GM19025 (cell line): ENCODE results near the gene LIPC.

Source experiments
- ATAC-seq: cut with Tn5 transposase; IDR thresholded peaks from one replicate; pipeline ENCODE4 v1.9.1; 2021; ENCODE audit warnings: mild to moderate bottlenecking, low read depth, moderate library complexity; ENCODE audit not compliant: unreplicated experiment

Gene LIPC

GRCh38 chr15:58431221-58432149 is at the start of gene LIPC:
Gene LIPC (plus strand): TSS chr15:58431991. CDS start chr15:58432033, 42 bp downstream.
- ATAC-seq, result no peak

GRCh38 chr15:58383876-58384275 is 47.9 kb upstream of the LIPC start:
- ATAC-seq, result no peak

- no peak for ATAC-seq
These were observed 47.1 kb upstream of the LIPC start for GRCh38 chr15:58384667-58385066.

GRCh38 chr15:58386081-58386480 is 45.7 kb upstream of the LIPC start:
- ATAC-seq, result no peak

GRCh38 chr15:58386641-58387040 is 45.1 kb upstream of the LIPC start:
- ATAC-seq, result no peak

GRCh38 chr15:58387130-58387529 is 44.7 kb upstream of the LIPC start:
- no peak for ATAC-seq

GRCh38 chr15:58388211-58388610 is 43.6 kb upstream of the LIPC start:
- ATAC-seq, result no peak

- ATAC-seq, result no peak
These were observed 41.7 kb upstream of the LIPC start for GRCh38 chr15:58390118-58390517.

GRCh38 chr15:58390655-58391054 is 41.1 kb upstream of the LIPC start:
- no peak for ATAC-seq

GRCh38 chr15:58391088-58391487 is 40.7 kb upstream of the LIPC start:
- ATAC-seq, result no peak

GRCh38 chr15:58392141-58392540 is 39.6 kb upstream of the LIPC start:
- ATAC-seq, result no peak

- ATAC-seq, result no peak
These were observed 39.1 kb upstream of the LIPC start for GRCh38 chr15:58392611-58393161.

- no peak for ATAC-seq
These were observed 38.5 kb upstream of the LIPC start for GRCh38 chr15:58393241-58393662.

- ATAC-seq, result no peak
These were observed 35.6 kb upstream of the LIPC start for GRCh38 chr15:58396181-58396580.

- ATAC-seq, result no peak
These were observed 33.7 kb upstream of the LIPC start for GRCh38 chr15:58398071-58398470.

- no peak for ATAC-seq
These were observed 33.1 kb upstream of the LIPC start for GRCh38 chr15:58398643-58399042.

- no peak for ATAC-seq
These were observed 32.1 kb upstream of the LIPC start for GRCh38 chr15:58399739-58400138.

- ATAC-seq, result no peak
These were observed 30.5 kb upstream of the LIPC start for GRCh38 chr15:58401276-58401675.

- no peak for ATAC-seq
These were observed 29.7 kb upstream of the LIPC start for GRCh38 chr15:58401991-58402649.

- ATAC-seq, result no peak
These were observed 28.2 kb upstream of the LIPC start for GRCh38 chr15:58403581-58403980.

- ATAC-seq, result no peak
These were observed 27.8 kb upstream of the LIPC start for GRCh38 chr15:58404020-58404419.
